B cell (primary cell): Measurements from ENCODE around the gene ERCC2. TPM values are rescaled to one million over a fixed set of nuclear protein-coding genes. Genes with fewer than 3 reads are reported as not detected.

Experiments
- ATAC-seq: fragments of 200-7000 bp; cut with Tn5 transposase; one replicate; pipeline ENCODE4 v1.10.0; 2021; ENCODE audit warnings: low read depth, mild to moderate bottlenecking, moderate number of reproducible peaks, moderate library complexity
- CTCF ChIA-PET: fragments of 350-600 bp; sonication (Branson Sonifier 250); formaldehyde crosslinking; loops from one replicate; lab custom pipeline; 2021; ENCODE audit warnings: antibody characterized with exemption, inconsistent platforms; lab: Charles Lee
- POLR2A ChIA-PET: fragments of 350-600 bp; sonication (Branson Sonifier 250); formaldehyde crosslinking; loops from one replicate; lab custom pipeline; 2021; ENCODE audit warnings: antibody characterized with exemption; lab: Charles Lee
- DNase-seq: peaks from one replicate; pipeline ENCODE4 v3.0.0; 2013
- H2AFZ ChIP-seq: 2 replicates; pipeline ENCODE4 v1.6.1; 2012; ENCODE audit warnings: mild to moderate bottlenecking, low read depth, low read length; ENCODE audit not compliant: insufficient read depth, poor library complexity, severe bottlenecking
- H3K27ac ChIP-seq, 2 donors: 1 replicate in 1 of 2; 2 replicates in 1 of 2; pipeline ENCODE4 v1.5.1; 2012 to 2013; ENCODE audit warnings: low read length in 2 of 2, mild to moderate bottlenecking in 2 of 2, moderate library complexity in 1 of 2
- H3K27me3 ChIP-seq, 4 experiments: fragments of 200-600 bp in 1 of 4; sonication (generic) in 1 of 4; replicated peaks in 1 of 4; 1 replicate in 2 of 4; 2 replicates in 2 of 4; pipeline versions ENCODE4 v1.6.1 to v1.7.0; 2013 to 2016; ENCODE audit warnings: low read length in 3 of 4, mild to moderate bottlenecking in 2 of 4, mixed read lengths in 1 of 4, moderate library complexity in 1 of 4; ENCODE audit not compliant: insufficient read depth in 4 of 4, control insufficient read depth in 3 of 4; ENCODE audit errors: control extremely low read depth in 1 of 4
- H3K36me3 ChIP-seq, 2 experiments: replicated peaks in 1 of 2; 1 replicate in 1 of 2; 2 replicates in 1 of 2; pipeline versions ENCODE4 v1.6.1 to v1.7.1; 2013; ENCODE audit warnings: low read length in 1 of 2; ENCODE audit not compliant: insufficient read depth in 2 of 2, control insufficient read depth in 1 of 2; ENCODE audit errors: control extremely low read depth in 1 of 2, extremely low read depth in 1 of 2
- H3K4me1 ChIP-seq, 2 donors: fragments of 200-600 bp in 1 of 2; sonication (generic) in 1 of 2; 1 replicate in 1 of 2; 2 replicates in 1 of 2; pipeline versions ENCODE4 v1.5.1 to v1.6.1; 2013 to 2017; ENCODE audit warnings: low read length in 2 of 2; ENCODE audit not compliant: control insufficient read depth in 2 of 2, insufficient read depth in 2 of 2
- H3K4me2 ChIP-seq: replicated peaks from 2 replicates; pipeline ENCODE3; 2012; ENCODE audit warnings: mild to moderate bottlenecking, low read depth, low read length; ENCODE audit not compliant: poor library complexity, severe bottlenecking
- H3K4me3 ChIP-seq, 5 experiments: fragments of 200-600 bp in 1 of 5; sonication (generic) in 1 of 5; 1 replicate in 3 of 5; 2 replicates in 2 of 5; pipeline versions ENCODE4 v1.5.1 to v1.7.0; 2011 to 2016; ENCODE audit warnings: low read length in 4 of 5, mild to moderate bottlenecking in 4 of 5, low read depth in 2 of 5, control low read depth in 1 of 5, moderate library complexity in 1 of 5; ENCODE audit not compliant: insufficient read depth in 1 of 5; ENCODE audit errors: control extremely low read depth in 1 of 5, extremely low read depth in 1 of 5
- H3K79me2 ChIP-seq: fragments of 200-600 bp; sonication (generic); one replicate; pipeline ENCODE4 v1.6.0; 2016; ENCODE audit warnings: low read length; ENCODE audit not compliant: control insufficient read depth, insufficient read depth
- H3K9ac ChIP-seq: fragments of 200-600 bp; sonication (generic); 2 replicates; pipeline ENCODE4 v1.6.1; 2017; ENCODE audit warnings: mild to moderate bottlenecking, low read length, moderate library complexity
- H3K9me3 ChIP-seq, 3 donors: one replicate each; pipeline versions ENCODE4 v1.6.1 to v1.7.1; 2013; ENCODE audit warnings: low read length in 2 of 3; ENCODE audit not compliant: control insufficient read depth in 2 of 3, insufficient read depth in 1 of 3; ENCODE audit errors: control extremely low read depth in 1 of 3
- H4K20me1 ChIP-seq: 2 replicates; pipeline ENCODE4 v1.6.0; 2012; ENCODE audit warnings: mild to moderate bottlenecking, low read length; ENCODE audit not compliant: insufficient read depth, control insufficient read depth, poor library complexity, severe bottlenecking
- H3K27ac Mint-ChIP-seq: one replicate; pipeline ENCODE4 v1.8.0; 2021; ENCODE audit warnings: mixed read lengths
- H3K27me3 Mint-ChIP-seq: one replicate; pipeline ENCODE4 v1.8.0; 2021; ENCODE audit warnings: mixed read lengths
- H3K4me1 Mint-ChIP-seq: one replicate; pipeline ENCODE4 v1.8.0; 2021; ENCODE audit warnings: mixed read lengths
- H3K4me3 Mint-ChIP-seq: one replicate; pipeline ENCODE4 v1.8.0; 2021; ENCODE audit warnings: mixed read lengths
- H3K9me3 Mint-ChIP-seq: one replicate; pipeline ENCODE4 v1.8.0; 2022; ENCODE audit warnings: mixed read lengths; ENCODE audit not compliant: insufficient read depth
- CTCF ChIP-seq: fragments of 200-600 bp; IDR thresholded peaks from one replicate; pipeline ENCODE4 v1.8.0; 2022; ENCODE audit warnings: antibody characterized with exemption, mild to moderate bottlenecking
- EZH2 ChIP-seq: IDR thresholded peaks from 2 replicates; pipeline ENCODE4 v1.6.1; 2012; ENCODE audit warnings: borderline replicate concordance, low read depth, mild to moderate bottlenecking, moderate library complexity, low read length; ENCODE audit not compliant: insufficient read depth, poor library complexity, severe bottlenecking
- WGBS: methylation state at CpG from one replicate; pipeline ENCODE4 v1.1.5; 2013; ENCODE audit warnings: missing lambda C conversion rate; ENCODE audit not compliant: insufficient coverage; 5-methylcytosine and 5-hydroxymethylcytosine counted together
- intact Hi-C: fragments of 100-400 bp; cut with micrococcal nuclease; formaldehyde crosslinking; loops from one replicate; pipeline ENCODE4 v1.10.0; 2022
- polyA plus RNA-seq: library from polyadenylated mRNA; depleted of rRNA; stranded (reverse); fragments of >200 nt; gene quantifications from 2 replicates; pipeline ENCODE4 v1.2.3, GENCODE V29; 2012
- total RNA-seq, 2 donors: library from RNA; stranded (reverse); fragments of 120-200 nt in 1 of 2; gene quantifications; 1 replicate in 1 of 2; 2 replicates in 1 of 2; pipeline versions ENCODE4 v1.2.3 to v1.2.4, GENCODE V29; 2013 to 2022

ERCC2 gene
- total and polyA plus RNA-seq, 2 donors (not counting 1 experiment from before 2014, with no cell fraction given): 20.8 to 26.5 TPM

- H3K27ac ChIP-seq: no peak overlapping the region
- CTCF ChIA-PET: no interaction called here
Observed at GRCh38 chr19:45333609-45334303, 36.6 kb downstream of the ERCC2 start.

More at GRCh38 chr19:45333609-45334303, 36.6 kb downstream of the ERCC2 start:
- no peaks in the 10 kb centered on the region for H3K9me3 Mint-ChIP-seq
- no peak overlapping the region for H3K4me3 Mint-ChIP-seq
- H3K4me2 ChIP-seq: no peak overlapping the region
- WGBS: 66% methylated on average over 3 of the region's 10 CpGs
- ATAC-seq (no peak), DNase-seq (no peak)
- peaks cover 0 to 3% (median 0%) of the 10 kb centered on the region in 3 donors for H3K9me3 ChIP-seq
- no peak overlapping the region for H2AFZ ChIP-seq
- no peaks in the 10 kb centered on the region for H4K20me1 ChIP-seq
- peaks cover 4% of the 10 kb centered on the region in 2 donors for H3K4me1 ChIP-seq
- no peak overlapping the region for H3K9ac ChIP-seq
- H3K4me3 ChIP-seq: no peak overlapping the region
- peaks cover 3% of the 10 kb centered on the region for H3K4me1 Mint-ChIP-seq
- intact Hi-C loops: loop anchor here (10.0 kb wide), 1 partner anchor 549 kb away; no protein-coding TSS in a partner anchor
- H3K36me3 ChIP-seq: no peaks in the 10 kb centered on the region
- peak overlapping the region; percentile 22 for H3K27ac Mint-ChIP-seq
- POLR2A ChIA-PET: no interaction called here
- H3K27me3 ChIP-seq: peaks cover 0 to 4% (median 0%) of the 10 kb centered on the region in 4 experiments
- no peak for TF ChIP-seq CTCF
- no peak for TF ChIP-seq EZH2
- peaks cover 16% of the 10 kb centered on the region for H3K27me3 Mint-ChIP-seq
- no peaks in the 10 kb centered on the region for H3K79me2 ChIP-seq
